ENCODE measurements around the gene LHFPL3.

LHFPL3 gene

DNA sequence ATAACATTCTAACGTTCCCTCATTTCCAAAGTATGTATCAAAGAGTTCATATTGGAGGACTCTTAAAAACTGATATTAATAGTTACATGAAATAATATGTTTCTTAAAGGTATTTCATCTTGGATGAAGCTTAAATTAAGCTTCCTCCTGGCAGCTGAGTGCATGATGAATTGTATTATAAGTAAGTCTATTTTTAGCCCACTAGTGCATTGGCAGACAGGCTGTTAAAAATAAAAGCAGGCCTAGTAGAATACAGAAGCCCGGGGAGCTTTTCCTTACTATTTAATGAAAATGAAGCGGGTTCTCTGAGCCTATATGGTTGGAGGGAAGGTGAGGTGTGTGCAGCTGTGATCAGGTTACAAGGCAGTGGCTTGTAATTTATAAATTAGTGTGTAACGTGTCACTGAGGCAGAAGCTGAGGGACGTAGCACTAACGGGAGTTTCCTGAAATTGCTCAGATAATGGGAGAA is 554.9 kb downstream of the LHFPL3 start:
- Histone ChIP-seq H3K27ac (ENCODE audit: low read length) (no peak overlapping the region), H4K20me1 (ENCODE audit: insufficient read depth, low read length) (no peaks in the 10 kb centered on the region), H3K79me2 (ENCODE audit: low read length) (no peaks in the 10 kb centered on the region), H3K9me2 (replicated peaks; ENCODE audit: insufficient read depth, low read length) (no peaks in the 10 kb centered on the region), H2AFZ (ENCODE audit: low read length) (peak overlapping the region; percentile 82), H3K9me3 (replicated peaks; ENCODE audit: insufficient read depth, low read length) (no peaks in the 10 kb centered on the region), H3K9ac (ENCODE audit: low read length) (peak overlapping the region; percentile 14; the same call in 1 of the 2 replicates), H3K4me1 (ENCODE audit: low read length) (peaks cover 17% of the 10 kb centered on the region), H3K36me3 (replicated peaks; ENCODE audit: insufficient read depth, low read length) (no peaks in the 10 kb centered on the region), H3K4me2 (ENCODE audit: low read depth, low read length) (peak overlapping the region; percentile 38; the same call in 1 of the 2 replicates), H3F3A (ENCODE audit: insufficient read depth, low read length) (peaks cover 7% of the 10 kb centered on the region), H3K27me3 (replicated peaks; ENCODE audit: insufficient read depth, low read length) (no peaks in the 10 kb centered on the region), H3K4me3 (ENCODE audit: low read length) (no peak overlapping the region)
- no peak for TF ChIP-seq EZH2 (optimal IDR thresholded peaks at IDR 0.05; ENCODE audit: low read depth, low read length)
- no peak for TF ChIP-seq CTCF (IDR thresholded peaks at IDR 0.05; ENCODE audit: low read length)
- TF ChIP-seq EZH2phosphoT487 (IDR thresholded peaks at IDR 0.05; ENCODE audit: low read length), result no peak
- DNase-seq, result no peak

- TF ChIP-seq EZH2phosphoT487 (IDR thresholded peaks at IDR 0.05; ENCODE audit: low read length) (no peak), CTCF (IDR thresholded peaks at IDR 0.05; ENCODE audit: low read length) (peak; percentile 97)
- H3F3A ChIP-seq (ENCODE audit: insufficient read depth, low read length), result peaks cover 2% of the 10 kb centered on the region
- no peak overlapping the region for H3K27ac ChIP-seq (ENCODE audit: low read length)
- H3K4me3 ChIP-seq (ENCODE audit: low read length), result no peak overlapping the region
- H3K4me1 ChIP-seq (ENCODE audit: low read length), result peaks cover 14% of the 10 kb centered on the region
- H3K9me2 ChIP-seq (replicated peaks; ENCODE audit: insufficient read depth, low read length), result no peaks in the 10 kb centered on the region
- peak overlapping the region; percentile 82 for H2AFZ ChIP-seq (ENCODE audit: low read length)
- H4K20me1 ChIP-seq (ENCODE audit: insufficient read depth, low read length), result no peaks in the 10 kb centered on the region
- H3K9ac ChIP-seq (ENCODE audit: low read length), result peak overlapping the region; percentile 14; the same call in 1 of the 2 replicates
- DNase-seq, result peak; percentile 82
- peak overlapping the region; percentile 38 for H3K4me2 ChIP-seq (ENCODE audit: low read depth, low read length)
- no peaks in the 10 kb centered on the region for H3K36me3 ChIP-seq (replicated peaks; ENCODE audit: insufficient read depth, low read length)
- H3K9me3 ChIP-seq (replicated peaks; ENCODE audit: insufficient read depth, low read length), result no peaks in the 10 kb centered on the region
- H3K27me3 ChIP-seq (replicated peaks; ENCODE audit: insufficient read depth, low read length), result no peaks in the 10 kb centered on the region
- H3K79me2 ChIP-seq (ENCODE audit: low read length), result no peaks in the 10 kb centered on the region
Measured at GRCh38 chr7:104883718-104884452, 555.5 kb downstream of the LHFPL3 start.

- Histone ChIP-seq H3K27ac (ENCODE audit: low read length) (no peak overlapping the region), H3K4me2 (ENCODE audit: low read depth, low read length) (no peak overlapping the region), H3F3A (ENCODE audit: insufficient read depth, low read length) (no peaks in the 10 kb centered on the region), H3K9ac (ENCODE audit: low read length) (no peak overlapping the region), H3K79me2 (ENCODE audit: low read length) (no peaks in the 10 kb centered on the region), H4K20me1 (ENCODE audit: insufficient read depth, low read length) (no peaks in the 10 kb centered on the region), H3K4me1 (ENCODE audit: low read length) (peaks cover 16% of the 10 kb centered on the region), H3K36me3 (replicated peaks; ENCODE audit: insufficient read depth, low read length) (no peaks in the 10 kb centered on the region), H3K9me3 (replicated peaks; ENCODE audit: insufficient read depth, low read length) (no peaks in the 10 kb centered on the region), H3K9me2 (replicated peaks; ENCODE audit: insufficient read depth, low read length) (no peaks in the 10 kb centered on the region), H3K4me3 (ENCODE audit: low read length) (no peak overlapping the region), H3K27me3 (replicated peaks; ENCODE audit: insufficient read depth, low read length) (no peaks in the 10 kb centered on the region), H2AFZ (ENCODE audit: low read length) (no peak overlapping the region)
- no peak for TF ChIP-seq EZH2 (optimal IDR thresholded peaks at IDR 0.05; ENCODE audit: low read depth, low read length)
- no peak for TF ChIP-seq CTCF (IDR thresholded peaks at IDR 0.05; ENCODE audit: low read length)
- no peak for TF ChIP-seq EZH2phosphoT487 (IDR thresholded peaks at IDR 0.05; ENCODE audit: low read length)
- no peak for DNase-seq
Measured at GRCh38 chr7:104886651-104887050, 558.2 kb downstream of the LHFPL3 start.
